ENCODE measurements around the gene DXO. TPM values are rescaled to one million over a fixed set of nuclear protein-coding genes. Genes with fewer than 3 reads are reported as not detected.
A peak's percentile ranks its signal among the peaks of the same experiment; 100 is the strongest.

Gene DXO
- total and polyA plus RNA-seq, 2 of the 4 experiments (the other 2 are of a cell fraction): 9.3 to 21.4 TPM

DNA sequence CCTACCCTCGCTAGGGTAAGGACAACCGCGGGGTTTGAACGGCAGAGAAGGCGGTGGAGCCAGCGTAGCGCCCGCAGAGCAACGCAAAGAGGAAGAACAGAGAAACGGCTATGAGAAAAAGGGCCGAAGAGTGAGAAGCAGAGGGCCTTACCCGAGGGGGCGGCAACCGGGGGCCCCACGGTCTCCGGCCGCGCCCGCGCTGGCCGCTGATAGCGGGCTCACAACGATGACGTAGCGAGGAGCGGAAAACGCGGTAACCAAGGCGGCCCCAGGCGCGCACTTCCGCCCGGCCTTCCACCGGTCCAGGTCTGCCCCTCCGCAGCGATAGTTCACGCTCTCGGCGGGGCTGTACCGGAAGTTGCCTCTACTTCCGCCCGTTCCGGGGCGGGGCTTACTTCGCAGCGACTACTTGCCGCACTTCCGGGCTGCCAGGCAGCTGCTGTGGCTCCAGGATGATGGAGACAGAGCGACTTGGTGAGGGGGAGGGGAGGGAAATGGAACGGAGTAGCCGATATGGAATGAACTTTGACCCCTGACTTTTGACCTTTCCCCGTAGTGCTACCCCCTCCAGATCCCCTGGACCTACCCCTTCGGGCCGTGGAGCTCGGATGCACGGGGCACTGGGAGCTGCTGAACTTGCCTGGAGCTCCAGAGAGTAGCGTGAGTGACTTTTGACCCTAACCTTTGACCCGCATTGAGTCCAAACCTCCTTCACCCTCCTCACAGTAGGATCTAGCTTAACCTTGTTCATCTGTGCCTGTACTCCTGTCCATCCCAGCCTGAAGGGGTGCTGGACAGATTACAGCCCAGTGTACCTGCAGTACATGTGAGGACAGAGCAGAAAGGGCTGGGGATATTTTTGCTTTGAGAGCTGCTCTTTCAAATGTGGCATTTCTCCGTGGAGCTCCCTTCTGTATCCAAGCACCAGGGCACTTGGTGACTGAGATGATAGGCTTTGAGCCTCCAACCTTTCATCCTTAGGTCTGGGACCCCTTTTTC, 12.9 kb downstream of the DXO start, which contains the start of the genes NELFE and SKIC2 (continued):
- TF ChIP-seq, protein P1, sequence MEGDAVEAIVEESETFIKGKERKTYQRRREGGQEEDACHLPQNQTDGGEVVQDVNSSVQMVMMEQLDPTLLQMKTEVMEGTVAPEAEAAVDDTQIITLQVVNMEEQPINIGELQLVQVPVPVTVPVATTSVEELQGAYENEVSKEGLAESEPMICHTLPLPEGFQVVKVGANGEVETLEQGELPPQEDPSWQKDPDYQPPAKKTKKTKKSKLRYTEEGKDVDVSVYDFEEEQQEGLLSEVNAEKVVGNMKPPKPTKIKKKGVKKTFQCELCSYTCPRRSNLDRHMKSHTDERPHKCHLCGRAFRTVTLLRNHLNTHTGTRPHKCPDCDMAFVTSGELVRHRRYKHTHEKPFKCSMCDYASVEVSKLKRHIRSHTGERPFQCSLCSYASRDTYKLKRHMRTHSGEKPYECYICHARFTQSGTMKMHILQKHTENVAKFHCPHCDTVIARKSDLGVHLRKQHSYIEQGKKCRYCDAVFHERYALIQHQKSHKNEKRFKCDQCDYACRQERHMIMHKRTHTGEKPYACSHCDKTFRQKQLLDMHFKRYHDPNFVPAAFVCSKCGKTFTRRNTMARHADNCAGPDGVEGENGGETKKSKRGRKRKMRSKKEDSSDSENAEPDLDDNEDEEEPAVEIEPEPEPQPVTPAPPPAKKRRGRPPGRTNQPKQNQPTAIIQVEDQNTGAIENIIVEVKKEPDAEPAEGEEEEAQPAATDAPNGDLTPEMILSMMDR (conservative IDR thresholded peaks at IDR 0.05; ENCODE audit: low read depth, low read length): no peak
- peak; percentile 64 for TF ChIP-seq POLR2A (IDR thresholded peaks at IDR 0.05; ENCODE audit: low read depth, low read length)
